ENCODE data around the gene CFAP141. TPM values are rescaled to one million over a fixed set of nuclear protein-coding genes. Genes with fewer than 3 reads are reported as not detected.

Gene CFAP141
- total RNA-seq, 1 experiment from 2014 or later, result not detected

- Histone ChIP-seq H4K20me1 (ENCODE audit: insufficient read depth) (no peaks in the 10 kb centered on the region), H3K79me2 (ENCODE audit: insufficient read depth, low read length) (peaks cover 12% of the 10 kb centered on the region), H3K4me1 (ENCODE audit: control insufficient read depth in 1 of 2, insufficient read depth in 2 of 2, low read length in 2 of 2) (peaks cover 13 to 29% of the 10 kb centered on the region in 2 experiments), H3K36me3 (ENCODE audit: control insufficient read depth in 1 of 2, insufficient read depth in 2 of 2, low read length in 2 of 2) (peaks cover 34 to 35% of the 10 kb centered on the region in 2 experiments), H3K4me2 (ENCODE audit: low read length) (no peak overlapping the region), H3K9me2 (ENCODE audit: insufficient read depth) (no peaks in the 10 kb centered on the region), H3K9me3 (ENCODE audit: control insufficient read depth in 1 of 2, insufficient read depth in 1 of 2, low read depth in 1 of 2, low read length in 2 of 2) (no peaks in the 10 kb centered on the region), H2AFZ (ENCODE audit: low read depth, low read length, poor library complexity, severe bottlenecking) (no peak overlapping the region), H3K9ac (ENCODE audit: low read length) (no peak overlapping the region), H3K27me3 (ENCODE audit: insufficient read depth, low read length) (no peaks in the 10 kb centered on the region), H3K27ac (ENCODE audit: low read depth, low read length) (no peak overlapping the region), H3K4me3 (replicated peaks in 1 of 2; ENCODE audit: low read depth in 1 of 2, low read length in 2 of 2) (no peak overlapping the region)
- ChIA-PET RAD21 (ENCODE audit: low non-redundant PET in 1 of 2, low total read pairs in 2 of 2, uncharacterized antibody in 2 of 2, unreplicated experiment in 2 of 2) (no interaction called here), POLR2A (no interaction called here), CTCF (no interaction called here)
- no peak for ATAC-seq
- no TSS peak for BruUV-seq (replicated peaks)
- DNase-seq (ENCODE audit: low read depth, low spot score), result no peak
- TF ChIP-seq EGR1 (IDR thresholded peaks at IDR 0.05; ENCODE audit: low read depth) (no peak), ZNF274 (IDR thresholded peaks at IDR 0.05; ENCODE audit: low read depth, low read length) (no peak), RAD21 (IDR thresholded peaks at IDR 0.05; ENCODE audit: low read depth) (no peak), JUND (IDR thresholded peaks at IDR 0.05) (no peak), POLR2A (IDR thresholded peaks at IDR 0.05; ENCODE audit: borderline replicate concordance, extremely low read depth, insufficient read depth, insufficient read length) (no peak), SRF (IDR thresholded peaks at IDR 0.05; ENCODE audit: low read depth) (no peak), REST (IDR thresholded peaks at IDR 0.05; ENCODE audit: low read depth) (no peak), ZFX (IDR thresholded peaks at IDR 0.05) (no peak), ATF3 (IDR thresholded peaks at IDR 0.05) (no peak), TCF7L2 (IDR thresholded peaks at IDR 0.05; ENCODE audit: borderline replicate concordance, extremely low read depth, insufficient read depth, insufficient read length) (no peak), SP1 (IDR thresholded peaks at IDR 0.05; ENCODE audit: low read depth) (no peak)
- intact Hi-C loops (cut with micrococcal nuclease), result no loop called here
Measured at GRCh38 chr1:154208677-154209388, 2.7 kb upstream of the CFAP141 start.

All from HCT116 (cell line).